NCI-H460 (cell line): Measurements from ENCODE around the gene ARTN. TPM values are rescaled to one million over a fixed set of nuclear protein-coding genes. Genes with fewer than 3 reads are reported as not detected.
A peak's percentile ranks its signal among the peaks of the same experiment; 100 is the strongest.

Experiments
- DNase-seq: peaks from one replicate; pipeline ENCODE4 v3.0.0-alpha.2; 2016; ENCODE audit warnings: low read depth; ENCODE audit errors: extremely low read depth
- total RNA-seq: library from RNA; depleted of rRNA; stranded (reverse); fragments of >200 nt; shearing (Covaris generic); gene quantifications from 2 replicates; pipeline ENCODE4 v1.2.3, GENCODE V29; 2014

ARTN gene
- total RNA-seq, 1 experiment from 2014 or later = 10.7 TPM

GRCh38 chr1:43921022-43921421, 12.6 kb upstream of the ARTN start:
- no peak for DNase-seq

GRCh38 chr1:43924516-43924915, 9.1 kb upstream of the ARTN start:
- DNase-seq = no peak

- no peak for DNase-seq
Measured at GRCh38 chr1:43925846-43926245, 7.8 kb upstream of the ARTN start.

GRCh38 chr1:43930168-43930948, 3.2 kb upstream of the ARTN start:
- no peak for DNase-seq

- no peak for DNase-seq
Measured at GRCh38 chr1:43930949-43931275, 2.7 kb upstream of the ARTN start.

- DNase-seq = no peak
Measured at GRCh38 chr1:43931711-43932660, 1.6 kb upstream of the ARTN start.

- DNase-seq = no peak
Measured at GRCh38 chr1:43932786-43933385, 715 bp upstream of the ARTN start.

GRCh38 chr1:43934101-43934985, 742 bp downstream of the ARTN start:
- DNase-seq = peak; percentile 62

GRCh38 chr1:43934986-43935324, 1.4 kb downstream of the ARTN start:
- no peak for DNase-seq

- DNase-seq = no peak
Measured at GRCh38 chr1:43935711-43936427, 2.3 kb downstream of the ARTN start.

- no peak for DNase-seq
Measured at GRCh38 chr1:43936431-43937151, 3.0 kb downstream of the ARTN start.

GRCh38 chr1:43937179-43937865, 3.7 kb downstream of the ARTN start:
- no peak for DNase-seq

GRCh38 chr1:43938383-43938782, 4.8 kb downstream of the ARTN start:
- DNase-seq = no peak

- DNase-seq = no peak
Measured at GRCh38 chr1:43938892-43939587, 5.4 kb downstream of the ARTN start.

- DNase-seq = no peak
Measured at GRCh38 chr1:43942411-43942810, 8.8 kb downstream of the ARTN start.

- DNase-seq = no peak
Measured at GRCh38 chr1:43944860-43945259, 11.3 kb downstream of the ARTN start.

- no peak for DNase-seq
Measured at GRCh38 chr1:43945674-43946235, 12.2 kb downstream of the ARTN start.
